Measurements from ENCODE around the gene IRS1. TPM values are rescaled to one million over a fixed set of nuclear protein-coding genes. Genes with fewer than 3 reads are reported as not detected.

IRS1 gene
- total RNA-seq, 1 experiment from 2014 or later: 38.8 TPM

- H3K27ac ChIP-seq (ENCODE audit: low read length): peak overlapping the region; percentile 88
- no peak overlapping the region for H2AFZ ChIP-seq (ENCODE audit: low read length)
- BruUV-seq (replicated peaks): no TSS peak
Measured at GRCh38 chr2:226796012-226796839, 3.4 kb downstream of the IRS1 start.

GRCh38 chr2:226795281-226796011, 4.2 kb downstream of the IRS1 start:
- Histone ChIP-seq H3K36me3 (ENCODE audit: low read depth, low read length) (peaks cover 51% of the 10 kb centered on the region), H3F3A (ENCODE audit: low read length, unreplicated experiment) (no peaks in the 10 kb centered on the region), H3K4me1 (ENCODE audit: insufficient read depth, low read length) (peaks cover 31% of the 10 kb centered on the region), H3K9me3 (ENCODE audit: low read length) (no peaks in the 10 kb centered on the region), H3K79me2 (ENCODE audit: low read length) (peaks cover 96% of the 10 kb centered on the region), H3K9ac (ENCODE audit: low read length) (peak overlapping the region; percentile 96), H4K20me1 (ENCODE audit: low read length) (peaks cover 18% of the 10 kb centered on the region; the same call in 1 of the 2 replicates), H3K4me2 (ENCODE audit: low read length) (peak overlapping the region; percentile 97), H2AFZ (ENCODE audit: low read length) (no peak overlapping the region), H3K27me3 (ENCODE audit: low read length) (no peaks in the 10 kb centered on the region), H3K27ac (ENCODE audit: low read length) (peak overlapping the region; percentile 88), H3K4me3 (ENCODE audit: low read length) (peak overlapping the region; percentile 88), H3K9me2 (replicated peaks; ENCODE audit: low read length) (no peaks in the 10 kb centered on the region)
- CTCF ChIA-PET: interaction anchor here (1.0 to 1.1 kb wide), 2 partner anchors 907 to 1130 kb away, joined by 3 to 5 read pairs; no protein-coding TSS in a partner anchor
- no TSS peak for BruUV-seq (replicated peaks)
- POLR2A ChIA-PET (ENCODE audit: unreplicated experiment): interaction anchor here (0.6 to 1.2 kb wide), 2 partner anchors 144 to 1021 kb away, joined by 3 to 5 read pairs; no protein-coding TSS in a partner anchor
- TF ChIP-seq EZH2 (IDR thresholded peaks at IDR 0.05; ENCODE audit: low read length, unreplicated experiment): no peak
- TF ChIP-seq, protein P1, sequence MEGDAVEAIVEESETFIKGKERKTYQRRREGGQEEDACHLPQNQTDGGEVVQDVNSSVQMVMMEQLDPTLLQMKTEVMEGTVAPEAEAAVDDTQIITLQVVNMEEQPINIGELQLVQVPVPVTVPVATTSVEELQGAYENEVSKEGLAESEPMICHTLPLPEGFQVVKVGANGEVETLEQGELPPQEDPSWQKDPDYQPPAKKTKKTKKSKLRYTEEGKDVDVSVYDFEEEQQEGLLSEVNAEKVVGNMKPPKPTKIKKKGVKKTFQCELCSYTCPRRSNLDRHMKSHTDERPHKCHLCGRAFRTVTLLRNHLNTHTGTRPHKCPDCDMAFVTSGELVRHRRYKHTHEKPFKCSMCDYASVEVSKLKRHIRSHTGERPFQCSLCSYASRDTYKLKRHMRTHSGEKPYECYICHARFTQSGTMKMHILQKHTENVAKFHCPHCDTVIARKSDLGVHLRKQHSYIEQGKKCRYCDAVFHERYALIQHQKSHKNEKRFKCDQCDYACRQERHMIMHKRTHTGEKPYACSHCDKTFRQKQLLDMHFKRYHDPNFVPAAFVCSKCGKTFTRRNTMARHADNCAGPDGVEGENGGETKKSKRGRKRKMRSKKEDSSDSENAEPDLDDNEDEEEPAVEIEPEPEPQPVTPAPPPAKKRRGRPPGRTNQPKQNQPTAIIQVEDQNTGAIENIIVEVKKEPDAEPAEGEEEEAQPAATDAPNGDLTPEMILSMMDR (conservative IDR thresholded peaks at IDR 0.05; ENCODE audit: low read depth, low read length): 0 out of 2 replicates have a peak, but pooled peaks have one; percentile 16
- intact Hi-C loops (cut with micrococcal nuclease): loop anchor here (1.0 to 10.0 kb wide), 5 partner anchors 181 to 1001 kb away; no protein-coding TSS in a partner anchor
- ATAC-seq: peak; percentile 0; the same call in 1 of the 2 replicates
- peak; percentile 37 for DNase-seq

More at GRCh38 chr2:226796012-226796839, 3.4 kb downstream of the IRS1 start:
- H3K4me1 ChIP-seq (ENCODE audit: insufficient read depth, low read length): peaks cover 28% of the 10 kb centered on the region
- H3K4me2 ChIP-seq (ENCODE audit: low read length): peak overlapping the region; percentile 97
- TF ChIP-seq, protein P1 (conservative IDR thresholded peaks at IDR 0.05; ENCODE audit: low read depth, low read length): no peak
- TF ChIP-seq EZH2phosphoT487 (IDR thresholded peaks at IDR 0.05; ENCODE audit: borderline replicate concordance, low read length) (no peak), EZH2 (IDR thresholded peaks at IDR 0.05; ENCODE audit: low read length, unreplicated experiment) (no peak)
- DNase-seq: peak; percentile 33
- H3K4me3 ChIP-seq (ENCODE audit: low read length): peak overlapping the region; percentile 88
- peaks cover 18% of the 10 kb centered on the region; the same call in 1 of the 2 replicates for H4K20me1 ChIP-seq (ENCODE audit: low read length)
- intact Hi-C loops (cut with micrococcal nuclease): loop anchor here (1.0 to 10.0 kb wide), 5 partner anchors 181 to 1001 kb away; no protein-coding TSS in a partner anchor
- no peak for ATAC-seq
- ChIA-PET CTCF (interaction anchor here (1.1 kb wide), 1 partner anchor 1131 kb away, joined by 8 read pairs; no protein-coding TSS in a partner anchor), POLR2A (ENCODE audit: unreplicated experiment) (interaction anchor here (0.6 to 1.3 kb wide), 3 partner anchors 144 to 1022 kb away, joined by 3 to 5 read pairs (median 4); no protein-coding TSS in a partner anchor)
- H3K36me3 ChIP-seq (ENCODE audit: low read depth, low read length): peaks cover 46% of the 10 kb centered on the region
- H3K79me2 ChIP-seq (ENCODE audit: low read length): peaks cover 93% of the 10 kb centered on the region
- H3K27me3 ChIP-seq (ENCODE audit: low read length): no peaks in the 10 kb centered on the region
- no peaks in the 10 kb centered on the region for H3F3A ChIP-seq (ENCODE audit: low read length, unreplicated experiment)
- H3K9ac ChIP-seq (ENCODE audit: low read length): peak overlapping the region; percentile 96
- H3K9me2 ChIP-seq (replicated peaks; ENCODE audit: low read length): no peaks in the 10 kb centered on the region
- no peaks in the 10 kb centered on the region for H3K9me3 ChIP-seq (ENCODE audit: low read length)

Measured in PC-3 (cell line).